T-cell (primary cell): ENCODE results near the gene NAXD. TPM values are rescaled to one million over a fixed set of nuclear protein-coding genes. Genes with fewer than 3 reads are reported as not detected.

Source experiments
- ATAC-seq, 4 experiments: fragments of 200-7000 bp in 3 of 4; fragments of 150-1000 bp in 1 of 4; cut with Tn5 transposase; replicated peaks in 1 of 4; 1 replicate in 3 of 4; 2 replicates in 1 of 4; pipeline ENCODE4 v1.10.0; 2021; ENCODE audit warnings: moderate library complexity in 3 of 4, mild to moderate bottlenecking in 2 of 4, moderate number of reproducible peaks in 1 of 4
- CTCF ChIA-PET, 2 donors: fragments of 300-600 bp; sonication (Branson Sonifier 250); formaldehyde crosslinking; loops; one replicate each; lab custom pipeline; 2022; ENCODE audit warnings: antibody characterized with exemption in 2 of 2; lab: Charles Lee
- POLR2A ChIA-PET, 2 donors: fragments of 300-600 bp; sonication (Branson Sonifier 250); formaldehyde crosslinking; loops; one replicate each; lab custom pipeline; 2022; ENCODE audit warnings: antibody characterized with exemption in 2 of 2; lab: Charles Lee
- DNase-seq, 35 experiments: peaks; one replicate each; pipeline versions ENCODE4 v3.0.0 to v3.0.0-alpha.2; 2013 to 2023
- H3K27ac ChIP-seq: one replicate; pipeline ENCODE4 v1.5.1; 2013; ENCODE audit warnings: low read length
- H3K27me3 ChIP-seq, 2 experiments: replicated peaks in 1 of 2; 1 replicate in 1 of 2; 2 replicates in 1 of 2; pipeline versions ENCODE4 v1.6.1 to v1.7.0; 2013; ENCODE audit warnings: low read length in 1 of 2, mixed read lengths in 1 of 2; ENCODE audit not compliant: control insufficient read depth in 2 of 2, insufficient read depth in 2 of 2; ENCODE audit errors: extremely low read depth in 1 of 2
- H3K36me3 ChIP-seq, 2 donors: 1 replicate in 1 of 2; 2 replicates in 1 of 2; pipeline versions ENCODE4 v1.6.1 to v1.7.0; 2013; ENCODE audit warnings: low read length in 1 of 2; ENCODE audit not compliant: control insufficient read depth in 2 of 2, insufficient read depth in 1 of 2; ENCODE audit errors: extremely low read depth in 1 of 2
- H3K4me1 ChIP-seq, 2 experiments: 1 replicate in 1 of 2; 2 replicates in 1 of 2; pipeline versions ENCODE4 v1.6.1 to v1.7.0; 2013; ENCODE audit warnings: low read length in 2 of 2, mixed read lengths in 1 of 2; ENCODE audit not compliant: insufficient read depth in 2 of 2, control insufficient read depth in 1 of 2; ENCODE audit errors: extremely low read depth in 1 of 2
- H3K4me3 ChIP-seq, 2 donors: 1 replicate in 1 of 2; 2 replicates in 1 of 2; pipeline versions ENCODE4 v1.5.1 to v1.7.0; 2013; ENCODE audit warnings: mild to moderate bottlenecking in 2 of 2, low read length in 1 of 2, moderate library complexity in 1 of 2; ENCODE audit not compliant: control insufficient read depth in 1 of 2; ENCODE audit errors: extremely low read depth in 1 of 2
- H3K9me3 ChIP-seq: 2 replicates; pipeline ENCODE4 v1.7.0; 2013
- H3K27ac Mint-ChIP-seq, 2 donors: one replicate each; pipeline ENCODE4 v1.8.0; 2020 to 2021; ENCODE audit warnings: mild to moderate bottlenecking in 2 of 2, mixed read lengths in 2 of 2
- H3K27me3 Mint-ChIP-seq, 2 donors: one replicate each; pipeline ENCODE4 v1.8.0; 2021 to 2022; ENCODE audit warnings: mixed read lengths in 2 of 2
- H3K36me3 Mint-ChIP-seq: one replicate; pipeline ENCODE4 v1.8.0; 2021; ENCODE audit warnings: mixed read lengths
- H3K4me1 Mint-ChIP-seq, 3 donors: one replicate each; pipeline ENCODE4 v1.8.0; 2020 to 2022; ENCODE audit warnings: mixed read lengths in 3 of 3, mild to moderate bottlenecking in 1 of 3
- H3K4me3 Mint-ChIP-seq, 3 donors: one replicate each; pipeline ENCODE4 v1.8.0; 2020 to 2022; ENCODE audit warnings: mild to moderate bottlenecking in 3 of 3, mixed read lengths in 3 of 3, moderate library complexity in 3 of 3
- H3K9me3 Mint-ChIP-seq, 3 donors: one replicate each; pipeline ENCODE4 v1.8.0; 2020 to 2022; ENCODE audit warnings: mixed read lengths in 3 of 3
- WGBS: methylation state at CpG from one replicate; pipeline ENCODE4 v1.1.5; 2013; ENCODE audit warnings: missing lambda C conversion rate; ENCODE audit not compliant: insufficient coverage; 5-methylcytosine and 5-hydroxymethylcytosine counted together
- total RNA-seq, 35 experiments: library from RNA in 6 of 35; stranded (reverse) in 6 of 35; fragments of 120-200 nt in 1 of 35; gene quantifications; one replicate each; pipeline versions ENCODE4 v1.2.1 to v1.2.4 and lab custom pipeline; 2013 to 2026

NAXD gene
- total RNA-seq, 5 donors from 2014 or later (not counting 1 experiment from before 2014, with no cell fraction given): 22.2 to 34.3 (median 29.2) TPM

DNA sequence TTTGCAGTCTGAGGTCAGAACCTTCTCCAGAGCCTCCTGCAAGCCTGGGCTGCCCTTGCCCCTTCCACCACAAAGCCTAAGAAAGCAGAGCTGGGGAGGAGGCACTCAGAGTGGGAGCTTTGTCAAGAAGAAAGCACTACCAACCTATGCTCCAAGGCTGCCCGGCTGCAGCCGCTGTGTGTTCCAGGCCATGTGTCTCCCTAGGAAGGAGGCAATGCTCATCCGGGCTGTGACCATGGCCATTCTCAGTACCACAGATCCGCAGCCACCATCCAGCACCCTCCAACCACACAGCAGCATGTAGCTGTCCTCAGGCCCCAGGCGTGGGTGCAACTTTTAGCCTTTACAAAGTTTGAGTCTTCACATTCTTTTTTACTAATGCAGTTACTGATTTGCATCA is 68.6 kb downstream of the NAXD start:
- H3K36me3 ChIP-seq: peaks cover 11 to 70% of the 10 kb centered on the region in 2 donors
- H3K4me3 ChIP-seq: no peak overlapping the region
- DNase-seq (no peak), ATAC-seq (no peak)
- WGBS: 98% methylated on average over 5 of the region's 5 CpGs
- Mint-ChIP-seq H3K36me3 (peaks cover 30% of the 10 kb centered on the region), H3K4me3 (no peak overlapping the region), H3K27me3 (no peaks in the 10 kb centered on the region), H3K27ac (no peak overlapping the region), H3K4me1 (peaks cover 0 to 3% (median 0%) of the 10 kb centered on the region in 3 donors), H3K9me3 (no peaks in the 10 kb centered on the region)
- ChIA-PET CTCF (interaction anchor here (0.6 to 1.9 kb wide), 12 partner anchors 14 to 138 kb away, joined by 3 to 17 read pairs (median 4); no protein-coding TSS in a partner anchor), POLR2A (no interaction called here)
- H3K9me3 ChIP-seq: no peaks in the 10 kb centered on the region
- no peaks in the 10 kb centered on the region for H3K4me1 ChIP-seq
- no peaks in the 10 kb centered on the region for H3K27me3 ChIP-seq
- H3K27ac ChIP-seq: no peak overlapping the region

DNA sequence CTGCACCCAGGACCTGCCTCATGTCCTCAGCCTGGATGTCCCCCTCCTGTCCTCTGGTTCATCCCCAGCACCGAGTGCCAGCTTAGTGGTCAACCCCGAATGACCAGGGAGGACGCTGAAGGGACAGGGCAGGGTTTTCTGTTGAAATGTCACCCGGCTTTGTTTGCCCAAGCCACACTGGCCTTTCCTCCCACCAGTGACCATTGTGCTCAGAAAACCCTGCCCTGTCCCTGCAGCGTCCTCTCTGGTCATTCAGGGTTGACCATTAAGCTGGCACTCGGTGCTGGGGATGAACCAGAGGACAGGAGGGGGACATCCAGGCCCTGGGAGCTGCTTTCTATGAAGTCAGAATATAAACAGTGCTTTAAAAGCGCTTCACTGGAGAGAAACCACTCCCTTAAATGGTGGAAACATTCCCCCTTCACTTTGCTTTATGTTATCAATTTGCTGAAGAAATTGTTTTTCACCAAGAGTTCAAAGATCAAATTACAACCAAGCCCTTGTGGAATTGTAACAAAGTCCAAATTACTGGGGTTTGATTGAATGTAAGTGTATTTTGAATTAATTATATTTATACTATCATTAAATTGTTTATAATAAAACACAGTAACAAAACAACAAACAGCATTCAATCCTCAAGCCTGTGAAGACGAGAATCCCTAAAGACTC is 69.2 kb downstream of the NAXD start:
- DNase-seq: no peak
- Mint-ChIP-seq H3K9me3 (no peaks in the 10 kb centered on the region), H3K36me3 (peaks cover 32% of the 10 kb centered on the region), H3K4me1 (peaks cover 0 to 3% (median 0%) of the 10 kb centered on the region in 3 donors), H3K27me3 (no peaks in the 10 kb centered on the region), H3K4me3 (no peak overlapping the region), H3K27ac (no peak overlapping the region)
- WGBS: 93% methylated on average over 5 of the region's 8 CpGs
- Histone ChIP-seq H3K4me3 (no peak overlapping the region), H3K4me1 (no peaks in the 10 kb centered on the region), H3K27ac (no peak overlapping the region), H3K9me3 (no peaks in the 10 kb centered on the region), H3K27me3 (no peaks in the 10 kb centered on the region), H3K36me3 (peaks cover 8 to 75% of the 10 kb centered on the region in 2 donors)
- ChIA-PET CTCF (interaction anchor here (0.5 to 1.9 kb wide), 8 partner anchors 18 to 292 kb away, joined by 3 to 17 read pairs (median 4); no protein-coding TSS in a partner anchor), POLR2A (interaction anchor here in 1 of 2 donors (0.6 kb wide), 1 partner anchor 24 kb away, joined by 3 read pairs; no protein-coding TSS in a partner anchor)
- no peak for ATAC-seq

- CTCF ChIA-PET: no interaction called here
- 87% methylated on average over 3 of the region's 11 CpGs for WGBS
- H3K27ac Mint-ChIP-seq: no peak overlapping the region
Measured at GRCh38 chr13:110685305-110686020, 70.1 kb downstream of the NAXD start.

DNA sequence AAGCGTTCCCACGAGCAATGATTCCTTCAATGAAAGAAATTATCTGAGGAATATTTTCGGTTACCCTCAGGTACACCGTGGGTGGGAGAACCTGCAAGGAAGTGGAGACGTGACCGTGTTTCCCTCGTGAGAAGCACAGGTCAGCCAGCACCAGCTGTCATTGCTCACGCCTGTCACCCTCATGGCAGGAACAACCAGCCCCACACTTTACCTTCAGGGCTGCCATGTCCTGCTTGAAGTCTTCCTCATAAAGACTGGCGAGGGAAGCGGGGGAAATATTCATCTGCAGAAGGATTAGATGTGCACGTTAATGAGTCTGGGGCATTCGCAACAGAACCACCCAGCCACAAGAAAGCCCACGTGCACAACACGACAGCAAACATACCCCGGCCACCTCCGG is 72.4 kb downstream of the NAXD start:
- Histone ChIP-seq H3K4me3 (no peak overlapping the region), H3K27me3 (no peaks in the 10 kb centered on the region), H3K9me3 (no peaks in the 10 kb centered on the region), H3K27ac (no peak overlapping the region), H3K4me1 (no peaks in the 10 kb centered on the region), H3K36me3 (peaks cover 10 to 50% of the 10 kb centered on the region in 2 donors)
- ChIA-PET POLR2A (no interaction called here), CTCF (no interaction called here)
- Mint-ChIP-seq H3K9me3 (no peaks in the 10 kb centered on the region), H3K4me1 (peaks cover 0 to 7% (median 3%) of the 10 kb centered on the region in 3 donors), H3K36me3 (peaks cover 22% of the 10 kb centered on the region), H3K4me3 (no peak overlapping the region), H3K27ac (no peak overlapping the region), H3K27me3 (no peaks in the 10 kb centered on the region)
- 95% methylated on average over 15 of the region's 16 CpGs for WGBS
- ATAC-seq: no peak
- DNase-seq: no peak

More at GRCh38 chr13:110685305-110686020, 70.1 kb downstream of the NAXD start:
- Mint-ChIP-seq H3K4me1 (peaks cover 0 to 3% (median under 1%) of the 10 kb centered on the region in 3 donors), H3K36me3 (peaks cover 33% of the 10 kb centered on the region), H3K9me3 (no peaks in the 10 kb centered on the region), H3K27me3 (no peaks in the 10 kb centered on the region), H3K4me3 (no peak overlapping the region)
- Histone ChIP-seq H3K27ac (no peak overlapping the region), H3K4me1 (no peaks in the 10 kb centered on the region), H3K27me3 (no peaks in the 10 kb centered on the region), H3K9me3 (no peaks in the 10 kb centered on the region), H3K4me3 (no peak overlapping the region), H3K36me3 (peaks cover 8 to 69% of the 10 kb centered on the region in 2 donors)
- POLR2A ChIA-PET: no interaction called here
- ATAC-seq: no peak
- DNase-seq: no peak

DNA sequence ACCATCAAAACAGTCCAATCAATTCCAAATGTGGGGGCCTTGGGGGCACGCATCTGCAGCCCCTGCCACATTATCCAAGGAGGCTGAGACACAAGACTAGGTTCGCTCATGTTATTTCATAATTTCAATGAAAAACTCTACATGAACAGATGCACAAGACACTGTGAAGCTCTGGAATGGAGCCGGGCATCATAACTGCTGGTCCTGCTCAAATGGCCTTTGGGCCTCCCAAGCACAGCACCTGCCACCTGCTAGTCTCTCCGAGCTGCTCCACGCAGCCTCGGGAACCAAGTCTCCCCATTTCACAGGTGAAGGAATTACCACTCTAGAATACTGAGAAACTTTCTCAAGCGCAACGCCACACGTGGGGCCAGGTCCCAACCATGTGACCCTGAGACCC is 73.7 kb downstream of the NAXD start:
- no peak overlapping the region for H3K4me3 Mint-ChIP-seq
- H3K4me1 ChIP-seq: no peaks in the 10 kb centered on the region
- H3K36me3 Mint-ChIP-seq: peaks cover 26% of the 10 kb centered on the region
- H3K27ac ChIP-seq: no peak overlapping the region
- no peak overlapping the region for H3K4me3 ChIP-seq
- H3K27me3 ChIP-seq: no peaks in the 10 kb centered on the region
- H3K27me3 Mint-ChIP-seq: no peaks in the 10 kb centered on the region
- no peak for DNase-seq
- ATAC-seq: no peak
- WGBS: 96% methylated on average over 7 of the region's 9 CpGs
- H3K27ac Mint-ChIP-seq: peak overlapping the region in 1 of 2 donors; percentile 6
- H3K9me3 Mint-ChIP-seq: no peaks in the 10 kb centered on the region
- H3K4me1 Mint-ChIP-seq: peaks cover 0 to 7% (median 3%) of the 10 kb centered on the region in 3 donors
- ChIA-PET CTCF (no interaction called here), POLR2A (no interaction called here)
- no peaks in the 10 kb centered on the region for H3K9me3 ChIP-seq
- peaks cover 16 to 42% of the 10 kb centered on the region in 2 donors for H3K36me3 ChIP-seq
